ENCODE data around the gene ATP8A1.

Gene ATP8A1

DNA sequence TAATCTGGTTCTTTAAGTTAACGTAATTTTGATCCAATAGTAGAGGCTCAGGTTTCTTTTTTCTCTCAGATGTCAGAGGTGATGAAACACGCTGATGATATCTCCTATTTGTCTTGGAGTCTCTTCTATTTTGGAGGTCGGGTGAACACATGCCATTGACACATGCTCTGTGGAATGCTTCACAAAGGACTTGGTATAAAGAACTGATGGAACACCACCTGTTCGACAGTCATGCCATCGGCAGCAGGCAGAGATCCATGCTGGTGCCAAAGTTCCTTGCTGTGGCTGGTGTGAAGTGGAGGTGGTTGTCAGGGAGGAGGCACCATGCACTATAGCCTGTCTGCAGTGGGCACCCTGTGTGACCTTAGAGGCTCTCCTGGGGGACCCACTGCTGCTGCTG is 94.9 kb downstream of the ATP8A1 start:
- DNase-seq = no peak

DNA sequence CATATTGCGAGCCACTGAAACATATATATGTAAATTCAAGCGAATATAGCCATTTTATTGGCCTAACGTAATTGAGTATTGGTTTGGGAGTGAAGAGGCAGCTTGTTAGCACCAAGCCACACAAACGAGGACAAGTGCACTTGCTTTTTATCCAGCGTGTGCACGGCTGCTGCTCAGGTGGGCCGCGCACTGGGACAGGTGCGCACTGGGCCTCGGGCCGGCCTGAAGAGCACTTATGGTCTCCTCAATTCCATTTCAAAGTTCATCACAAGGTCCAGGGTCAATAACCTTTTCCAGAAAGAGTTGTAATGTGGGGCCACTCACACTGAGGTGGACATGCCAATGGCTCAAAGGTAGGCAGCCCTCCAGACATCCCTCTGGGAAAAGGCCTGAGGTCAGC is 95.9 kb downstream of the ATP8A1 start:
- DNase-seq = no peak

DNA sequence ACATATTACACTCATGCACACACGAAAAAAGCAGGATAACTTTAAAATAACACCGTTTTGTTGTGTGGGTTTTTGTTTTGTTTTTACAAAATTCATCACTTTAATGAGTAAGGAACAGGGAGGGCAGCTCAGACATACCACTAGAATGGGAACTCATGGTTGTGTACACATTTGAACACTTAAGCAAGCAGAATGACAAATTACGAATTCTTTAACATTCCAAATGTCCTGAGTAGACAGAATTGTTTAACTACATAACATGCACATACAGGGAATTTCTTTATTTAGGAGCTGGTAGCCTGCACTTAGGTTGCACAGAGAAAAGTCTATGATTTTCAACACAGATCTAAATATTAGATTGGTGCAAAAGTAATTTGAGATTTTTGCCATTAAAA is 96.4 kb downstream of the ATP8A1 start:
- DNase-seq = no peak

DNA sequence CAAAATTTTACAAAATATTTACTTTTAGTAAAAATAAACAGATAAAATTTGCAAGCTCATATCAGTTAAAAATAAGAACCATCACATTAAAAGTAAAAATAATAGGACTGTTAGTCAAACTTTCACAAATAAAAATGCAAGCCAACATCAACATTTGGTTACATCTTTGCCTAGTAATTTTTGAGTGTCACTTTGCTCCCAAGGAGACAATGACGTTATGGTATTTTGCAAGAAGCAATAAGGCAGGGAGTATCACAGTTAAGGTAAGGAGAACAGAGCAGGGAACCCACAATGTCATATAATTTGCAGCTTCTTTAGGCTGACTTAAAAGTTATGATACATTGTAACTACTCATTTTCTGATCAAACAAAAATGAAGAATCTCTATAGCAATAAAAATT is 98.7 kb downstream of the ATP8A1 start:
- no peak for DNase-seq

DNA sequence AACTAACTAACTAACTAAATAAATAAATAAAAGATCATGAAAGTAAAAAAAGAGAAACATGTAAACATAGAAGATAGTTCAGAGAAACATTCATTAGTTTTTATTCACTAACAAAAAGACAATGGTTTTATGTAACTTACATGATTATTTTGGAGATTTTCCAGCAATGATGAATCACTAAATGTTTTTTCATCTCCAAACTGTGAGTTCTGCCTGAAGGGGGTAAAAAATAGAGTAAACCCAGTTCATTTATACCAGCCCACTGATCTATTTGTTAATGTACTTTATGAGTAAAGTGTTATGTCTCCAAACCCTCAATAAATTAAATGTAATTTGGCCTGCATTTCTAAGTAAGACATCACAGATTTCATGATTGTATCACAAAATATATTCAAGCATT is 101.1 kb downstream of the ATP8A1 start:
- no peak for DNase-seq

DNA sequence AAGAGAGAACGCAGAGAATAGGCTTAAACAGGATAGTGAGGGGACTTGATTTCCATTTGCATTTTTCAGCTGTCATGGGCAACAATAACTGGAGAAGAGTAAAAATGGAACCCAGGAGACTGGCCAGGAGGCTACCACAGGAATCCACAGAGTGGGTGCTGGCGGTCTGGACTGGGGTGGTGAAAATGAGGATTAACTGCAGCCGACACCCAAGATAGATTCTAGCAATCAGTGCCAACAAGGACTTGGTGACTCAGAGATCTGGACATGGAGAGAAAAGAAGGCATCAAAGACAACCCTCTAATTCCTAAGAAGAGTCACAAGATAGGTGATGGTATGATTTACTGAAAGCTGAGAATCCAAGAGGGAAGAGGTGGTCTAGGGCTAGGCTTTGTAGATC is 102.8 kb downstream of the ATP8A1 start:
- no peak for DNase-seq

DNA sequence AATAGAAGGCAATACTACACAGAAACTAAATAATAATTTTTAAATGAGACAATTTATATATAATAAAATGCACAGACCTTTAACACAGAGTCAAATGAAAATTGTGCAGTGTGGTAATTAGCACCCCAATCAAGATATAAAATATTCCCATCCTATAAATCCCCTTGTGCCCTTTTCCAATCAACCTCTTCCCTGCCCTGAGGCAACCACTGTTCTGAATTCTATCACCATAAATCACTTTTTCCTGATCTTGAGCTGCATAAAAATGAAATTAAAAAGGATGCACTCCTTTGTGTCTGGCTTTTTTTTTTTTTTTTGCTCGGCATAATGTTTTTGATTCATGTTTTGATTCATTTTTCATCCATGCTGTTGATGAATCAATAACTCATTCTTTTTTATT is 107.0 kb downstream of the ATP8A1 start:
- DNase-seq = no peak

DNA sequence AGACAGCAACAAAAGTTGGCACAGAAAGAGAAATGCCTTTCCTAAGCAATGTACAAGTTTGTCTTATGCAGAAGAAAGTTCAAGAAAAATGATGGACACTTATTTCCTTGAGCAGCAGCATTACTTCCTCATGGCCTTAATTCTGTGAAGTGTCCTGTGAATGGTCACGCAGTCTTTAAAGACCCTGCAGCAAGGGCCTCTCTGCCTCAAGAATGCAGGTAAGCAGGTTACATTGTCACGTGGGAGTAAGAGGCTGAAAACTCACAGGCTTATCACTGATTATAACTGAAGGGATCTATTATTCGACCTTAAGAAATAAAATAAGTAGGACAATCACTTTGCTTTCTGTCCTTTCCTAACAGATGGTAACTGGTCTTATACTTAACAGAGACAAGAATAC is 109.1 kb downstream of the ATP8A1 start:
- no peak for DNase-seq

DNA sequence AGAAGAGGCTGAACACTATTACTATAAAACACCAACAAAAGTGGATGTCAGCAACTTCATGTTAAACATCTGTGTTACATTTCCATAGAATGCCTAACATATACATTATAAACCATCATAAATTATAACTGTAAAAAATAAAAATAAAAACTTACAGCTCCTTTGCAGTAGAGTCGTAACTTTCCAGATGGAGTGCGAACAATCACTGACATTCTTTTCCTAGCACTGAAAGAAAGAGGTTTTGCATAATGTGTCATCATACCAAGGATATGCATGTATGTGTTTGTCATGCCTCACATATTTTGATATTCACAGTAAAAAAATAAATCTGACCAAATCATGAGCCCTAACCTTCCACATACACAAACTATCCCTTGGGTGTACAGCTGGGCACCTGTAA is 113.1 kb downstream of the ATP8A1 start:
- no peak for DNase-seq

DNA sequence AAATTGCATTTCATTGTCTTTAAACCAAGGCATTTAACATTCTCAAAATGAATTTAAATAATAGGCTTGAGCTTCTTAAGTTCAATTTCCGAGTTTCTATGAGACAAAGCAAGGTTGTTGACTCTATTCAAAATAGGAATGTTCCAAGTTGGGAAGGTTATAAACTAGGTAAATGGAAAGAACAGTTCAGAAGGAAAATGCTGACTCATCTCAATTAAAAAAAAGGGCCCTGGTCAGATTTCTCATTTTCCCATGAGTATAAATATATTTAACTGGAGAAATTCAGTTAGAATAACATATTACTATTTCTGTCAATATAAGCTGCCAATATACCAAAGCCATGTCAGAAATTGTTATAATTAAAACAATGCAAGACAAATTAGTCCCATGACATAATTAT is 113.8 kb downstream of the ATP8A1 start:
- no peak for DNase-seq

DNA sequence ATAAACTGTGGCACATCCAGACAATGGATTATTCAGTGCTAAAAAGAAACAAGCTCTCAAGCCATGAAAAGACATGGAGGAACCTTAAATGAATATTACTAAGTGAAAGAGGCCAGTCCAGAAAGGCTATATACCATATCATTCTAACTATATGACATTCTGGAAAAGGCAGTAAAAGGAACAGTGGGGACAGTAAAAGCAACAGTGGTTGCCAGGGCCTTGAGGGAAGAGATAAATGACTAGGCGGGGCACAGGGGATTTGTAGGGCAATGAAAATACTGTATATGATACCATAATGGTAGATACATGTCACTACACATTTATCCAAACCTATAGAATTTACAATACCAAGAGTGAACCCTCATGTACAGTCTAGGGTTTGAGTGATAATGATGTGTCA is 115.3 kb downstream of the ATP8A1 start:
- peak; percentile 20 for DNase-seq

DNA sequence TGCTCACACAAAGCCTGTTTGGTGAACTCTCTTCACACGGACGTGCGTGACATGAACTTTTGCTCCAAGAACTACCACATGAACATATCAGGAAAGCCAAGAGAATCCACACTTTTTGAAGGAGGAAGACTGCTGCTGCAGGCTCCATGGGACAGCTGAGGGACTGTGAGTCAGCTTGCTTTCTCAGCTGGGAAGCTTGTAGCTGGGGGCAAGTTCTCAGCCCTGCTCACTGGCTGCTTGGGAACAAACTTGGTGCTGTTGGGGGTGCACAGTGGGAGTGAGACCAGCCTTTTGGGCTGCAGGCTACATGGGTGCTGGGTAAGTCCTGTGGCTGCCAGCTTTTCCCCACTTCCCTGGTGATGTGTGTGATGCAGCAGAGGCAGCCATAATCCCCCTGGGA is 123.9 kb downstream of the ATP8A1 start:
- DNase-seq = no peak

DNA sequence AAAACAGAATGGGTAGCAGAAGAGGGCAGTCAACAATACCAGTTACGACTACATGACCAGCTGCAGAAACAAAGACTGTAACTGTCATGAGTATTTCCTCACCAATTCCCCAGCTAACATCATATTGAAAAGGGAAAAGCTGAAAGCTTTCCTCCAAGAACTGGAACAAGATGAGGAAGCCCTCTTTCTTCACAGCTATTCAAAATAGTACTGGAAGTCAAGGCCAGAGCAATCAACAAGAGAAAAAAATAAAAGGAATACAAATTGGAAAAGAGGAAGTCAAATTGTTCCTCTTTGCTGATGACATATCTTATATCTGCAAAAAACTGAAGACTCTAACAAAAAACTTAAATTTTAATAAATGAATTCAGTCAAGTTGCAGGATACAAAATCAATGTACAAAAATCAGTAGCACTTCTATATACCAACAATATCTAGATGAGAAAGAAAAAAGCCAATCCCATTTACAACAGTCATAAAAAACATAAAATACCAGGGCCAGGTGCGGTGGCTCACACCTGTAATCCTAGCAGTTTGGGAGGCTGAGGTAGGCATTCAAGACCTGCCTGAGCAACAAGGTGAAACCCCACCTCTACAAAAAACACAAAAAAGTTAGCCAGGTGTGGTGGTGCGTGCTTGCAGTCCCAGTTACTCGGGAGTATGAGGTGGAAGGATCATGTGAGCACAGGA is 125.4 kb downstream of the ATP8A1 start:
- DNase-seq = peak; percentile 34

DNA sequence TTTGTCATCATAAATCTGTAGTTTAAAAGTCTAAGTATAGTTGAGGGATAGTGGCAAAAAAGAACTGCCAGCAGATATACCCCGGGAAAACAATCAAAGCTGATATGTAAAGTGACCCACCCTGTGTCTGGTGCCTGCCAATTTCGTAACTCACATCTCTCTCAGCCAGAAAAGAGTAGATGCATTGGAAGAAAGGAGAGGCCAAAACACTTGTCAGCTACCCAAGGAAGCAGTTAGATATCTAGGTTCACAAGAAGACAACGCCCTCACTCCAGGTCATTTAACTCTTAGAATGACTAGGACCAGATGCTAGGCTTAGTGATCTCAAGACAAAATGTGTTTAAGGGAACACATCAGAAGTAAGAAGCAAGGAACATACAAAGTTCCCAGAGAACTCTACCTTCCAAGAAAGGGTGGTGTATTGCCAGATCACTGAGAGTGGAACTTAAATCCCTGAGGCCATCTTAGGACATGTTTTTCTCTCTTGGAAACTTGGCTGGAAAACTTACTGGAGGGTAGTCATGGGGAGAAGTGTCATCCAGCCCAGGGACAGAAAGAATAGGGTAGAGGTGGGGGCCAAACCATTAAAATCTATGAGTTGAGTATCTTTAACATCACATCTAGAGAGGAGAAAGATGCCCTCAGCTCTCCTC is 133.7 kb downstream of the ATP8A1 start:
- DNase-seq = no peak

DNA sequence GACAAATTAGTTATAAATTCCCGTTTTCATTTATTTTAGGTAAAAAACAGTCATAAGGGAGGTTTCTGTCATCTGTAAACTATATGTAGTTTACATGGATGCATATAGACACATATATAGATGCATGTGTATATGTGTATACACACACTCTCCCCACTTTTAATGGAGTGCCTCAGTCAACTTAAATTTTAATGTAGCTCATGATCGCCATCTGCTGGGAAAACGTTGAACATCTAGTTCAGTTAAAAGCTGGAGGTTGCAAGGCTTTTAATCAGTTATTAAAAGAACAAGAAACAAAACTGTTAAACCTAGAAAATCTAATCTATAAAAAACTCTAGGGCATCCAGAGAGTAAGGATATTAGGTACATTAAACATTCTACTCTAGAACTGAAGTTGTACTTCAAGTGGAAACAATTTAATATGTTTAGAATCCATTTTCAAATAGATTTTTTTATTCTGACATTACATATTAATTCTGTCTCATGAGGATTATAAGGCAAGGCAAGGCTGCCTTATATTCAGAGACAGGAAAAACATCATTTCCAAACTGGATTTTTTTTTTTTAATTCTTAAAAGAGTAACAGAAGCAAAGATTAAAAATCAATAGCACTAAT is 137.0 kb downstream of the ATP8A1 start:
- DNase-seq = peak; percentile 81

DNA sequence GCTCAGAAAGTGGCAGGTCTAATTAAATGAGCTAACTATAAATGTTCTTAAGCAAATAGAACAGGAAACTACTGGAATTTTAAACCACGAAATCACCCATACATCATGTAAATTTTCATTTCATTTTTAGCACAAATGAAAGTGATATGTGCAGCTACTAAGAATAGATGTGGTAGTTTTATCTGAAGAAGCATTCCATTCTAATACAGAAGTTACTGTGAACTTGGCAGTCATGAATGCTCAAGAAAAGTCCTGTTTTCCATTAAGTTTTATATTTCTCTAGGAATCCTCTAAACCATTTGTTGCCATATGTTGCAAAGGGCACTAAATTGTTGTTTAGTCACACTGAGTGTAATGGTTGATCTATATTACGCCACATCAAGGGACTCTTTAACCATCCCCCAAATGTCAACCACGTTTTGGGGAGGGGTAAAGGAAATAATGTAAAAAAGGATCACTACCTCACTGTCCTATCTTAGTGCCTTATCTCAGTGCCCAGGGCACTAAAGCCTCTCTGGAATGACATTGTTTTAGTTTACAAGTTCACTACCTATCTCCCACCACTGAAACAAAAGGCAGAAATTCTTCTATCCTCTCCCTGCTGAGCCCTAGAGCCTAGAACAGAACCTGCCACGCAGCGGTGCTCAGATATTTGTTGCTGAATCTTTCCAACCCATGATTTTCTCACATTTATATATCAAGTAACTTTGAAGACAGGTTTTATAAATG is 141.6 kb downstream of the ATP8A1 start:
- DNase-seq = peak; percentile 7

DNA sequence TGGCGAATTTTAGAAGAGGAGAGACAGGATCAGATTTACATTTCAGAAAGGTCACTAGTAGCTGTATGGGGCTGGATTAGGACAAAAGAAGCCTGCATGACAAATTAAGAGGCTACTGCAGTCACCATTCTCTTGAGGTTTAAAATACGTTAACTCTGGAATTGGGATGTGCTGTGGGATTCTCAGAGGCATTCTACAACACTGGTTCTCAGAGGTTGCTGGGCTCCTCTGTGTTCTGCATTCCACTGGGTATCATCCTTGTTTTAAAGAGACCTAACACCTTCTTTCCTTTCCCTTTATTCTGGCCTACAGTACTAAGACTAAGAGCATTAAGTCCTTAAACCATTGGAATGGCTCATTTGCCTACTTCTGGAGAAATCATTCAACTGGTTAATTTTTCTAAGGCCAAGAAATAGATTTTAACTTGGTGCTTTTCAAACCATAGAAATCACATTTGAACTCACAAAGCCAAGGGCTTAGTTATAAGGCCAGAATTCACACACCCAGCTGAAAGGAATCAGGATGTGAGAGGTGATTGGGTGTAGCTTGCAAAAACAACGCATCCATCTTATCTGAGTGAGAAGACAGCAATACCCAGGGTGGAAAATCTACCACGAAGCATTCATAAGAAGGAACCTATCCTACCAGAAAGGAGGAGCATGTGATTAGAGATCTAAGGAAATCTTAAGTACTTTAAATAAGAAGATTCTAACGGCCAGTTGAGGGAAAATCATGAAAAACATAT is 143.0 kb downstream of the ATP8A1 start:
- DNase-seq = peak; percentile 2

DNA sequence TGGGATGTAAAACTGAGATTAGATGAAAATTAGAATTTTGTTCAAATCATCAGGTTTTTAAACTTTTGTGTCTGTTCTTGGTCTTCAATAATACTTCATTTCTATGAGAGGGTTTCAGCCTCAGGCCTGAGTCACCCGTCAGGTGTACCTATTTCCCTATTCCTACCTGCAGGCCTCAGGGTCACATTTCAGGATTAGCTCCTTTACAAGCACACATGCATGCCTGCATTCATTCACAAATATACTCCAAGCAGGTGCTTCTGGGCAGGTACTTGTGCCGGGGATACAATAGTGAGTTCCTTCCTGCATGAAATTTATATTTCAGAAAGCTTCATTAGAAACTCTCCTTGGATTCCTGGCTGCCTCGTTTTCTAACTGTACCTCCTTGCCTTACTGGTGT is 144.7 kb downstream of the ATP8A1 start:
- no peak for DNase-seq

DNA sequence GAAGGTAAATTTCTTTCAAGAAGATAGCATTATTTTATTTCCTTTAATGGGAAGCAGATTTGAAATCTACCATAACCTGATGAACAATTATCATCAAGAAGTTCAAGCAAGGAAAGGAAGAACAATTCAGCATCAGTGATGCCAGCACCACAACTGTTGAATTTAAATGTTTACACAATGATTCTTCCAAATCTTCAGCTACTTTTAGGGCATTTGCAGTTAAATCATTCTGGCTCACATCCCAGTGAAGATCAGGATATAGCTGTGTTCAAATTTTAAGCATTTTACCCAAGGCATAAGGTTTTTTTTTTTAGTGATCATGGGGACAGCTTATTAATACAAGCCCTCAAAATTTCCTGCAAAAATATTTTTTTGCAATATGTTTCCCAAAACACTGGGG is 146.7 kb downstream of the ATP8A1 start:
- no peak for DNase-seq

DNA sequence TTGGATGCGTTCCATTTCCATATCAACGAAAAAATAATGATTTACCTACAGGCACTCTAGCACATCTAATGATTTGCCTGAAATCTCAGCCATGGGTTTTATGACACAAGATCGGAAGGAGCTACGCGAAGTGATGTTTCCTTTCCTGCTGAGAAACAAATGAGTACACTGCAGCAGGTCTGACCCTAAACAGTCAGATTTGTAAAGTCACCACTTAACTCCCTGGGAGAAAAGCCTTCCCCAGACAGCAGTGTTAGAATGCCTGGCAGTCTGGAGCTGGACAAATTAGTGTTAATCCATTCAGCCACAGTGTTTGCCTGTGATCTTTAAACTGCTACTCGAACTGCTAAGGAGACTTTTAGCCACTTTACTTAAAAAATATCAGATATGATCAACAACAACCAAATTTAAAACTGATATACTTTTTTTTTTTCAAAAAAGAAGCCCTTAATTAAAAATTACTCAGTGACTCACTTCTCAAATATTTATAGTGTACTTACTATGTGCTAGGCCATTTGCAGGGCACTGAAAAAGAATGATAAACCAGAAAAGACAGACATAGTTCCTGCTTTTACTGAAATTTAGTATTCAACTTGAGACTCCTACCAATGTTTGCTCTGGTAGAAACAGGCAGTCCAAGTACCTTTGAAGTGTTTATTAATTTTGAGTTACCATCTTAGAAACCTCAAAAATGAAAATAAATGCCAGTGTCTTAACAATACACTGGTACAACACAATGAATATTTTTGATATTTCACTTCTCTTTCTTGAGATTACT is 155.1 kb downstream of the ATP8A1 start:
- DNase-seq = no peak

DNA sequence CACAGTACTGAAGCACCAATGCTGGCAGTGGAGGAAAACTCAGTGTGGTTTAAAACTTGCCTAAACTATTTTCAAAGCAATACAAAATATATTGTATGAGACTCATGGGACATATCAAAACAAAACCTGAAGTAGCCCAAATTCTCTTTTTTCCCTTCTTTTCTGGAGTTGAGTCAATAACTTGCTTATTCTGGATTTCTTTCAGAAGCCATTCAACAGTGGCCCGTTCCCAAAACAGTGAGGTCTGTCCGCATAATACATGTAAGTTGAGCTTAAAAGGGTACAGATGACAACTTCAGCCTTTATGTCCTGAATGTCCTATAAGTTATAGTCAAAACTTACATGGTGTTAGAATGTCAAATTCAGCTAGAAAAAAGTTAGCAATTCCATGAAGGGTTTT is 158.9 kb downstream of the ATP8A1 start:
- DNase-seq = no peak

DNA sequence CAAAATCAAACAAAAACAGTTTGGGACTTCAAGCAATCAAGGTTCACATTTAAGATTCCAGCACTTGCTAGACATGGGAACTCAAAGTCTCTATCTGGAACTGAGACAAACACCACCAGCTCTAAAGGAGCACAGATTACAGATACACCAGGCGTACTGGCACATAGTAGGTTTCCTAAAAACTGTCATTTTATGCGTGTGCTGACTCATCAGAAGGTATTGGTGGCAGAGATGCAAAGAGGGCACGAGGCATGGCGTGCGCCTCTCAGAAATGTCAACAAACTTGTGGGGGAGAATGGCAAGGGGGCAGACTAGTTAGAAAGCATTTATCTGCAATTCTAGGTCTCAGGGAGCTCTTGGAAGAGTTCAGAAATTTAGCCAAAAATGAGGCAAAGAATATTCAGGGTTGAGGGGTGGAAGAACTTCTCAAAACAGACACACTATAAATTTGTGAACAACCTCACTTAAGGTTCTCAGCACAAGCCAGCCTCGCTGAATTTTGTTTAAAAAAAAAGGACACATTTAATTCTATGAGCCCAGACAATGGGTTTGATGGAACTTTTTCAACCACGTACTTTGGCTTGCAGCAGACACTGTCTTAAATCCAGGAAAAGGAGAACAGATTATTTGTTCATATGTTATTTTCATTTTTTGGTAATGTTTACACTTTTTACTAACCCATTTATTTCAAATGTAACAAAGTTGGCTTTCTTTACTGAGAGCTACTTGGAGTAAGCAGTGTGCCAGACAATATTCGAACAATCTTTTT is 159.6 kb downstream of the ATP8A1 start:
- DNase-seq = no peak

Measured in hematopoietic multipotent progenitor cell treated with erythropoietin and hydrocortisone succinate and interleukin-3 and kit ligand, for 4 days (in vitro differentiated cells).